ENCODE results near the gene NUMBL.
"Not testable (repeated sequence)": the region's sequence is repeated elsewhere in the genome, so short reads cannot be mapped to it uniquely, and the experiment has no call there.

Gene NUMBL

GRCh38 chr19:40690050-40690692 lies at the start of gene NUMBL:
Gene NUMBL, minus strand, starts transcription at chr19:40690651. Its CDS starts 168 bp downstream, at chr19:40690483.
- DNase-seq (ENCODE audit: low read depth in 2 of 2, low spot score in 1 of 2): no peak

GRCh38 chr19:40739030-40739839 lies 48.8 kb upstream of the NUMBL start:
- no peak for DNase-seq (ENCODE audit: low read depth in 2 of 2, low spot score in 1 of 2)

GRCh38 chr19:40737102-40737644 lies 46.7 kb upstream of the NUMBL start:
- no peak for DNase-seq (ENCODE audit: low read depth in 2 of 2, low spot score in 1 of 2)

GRCh38 chr19:40736661-40737060 lies 46.2 kb upstream of the NUMBL start:
- no peak for DNase-seq (ENCODE audit: low read depth in 2 of 2, low spot score in 1 of 2)

- DNase-seq (ENCODE audit: low read depth in 2 of 2, low spot score in 1 of 2): no peak
These were observed 44.7 kb upstream of the NUMBL start for GRCh38 chr19:40735013-40735771.

GRCh38 chr19:40733149-40733548 lies 42.7 kb upstream of the NUMBL start:
- no peak for DNase-seq (ENCODE audit: low read depth in 2 of 2, low spot score in 1 of 2)

- DNase-seq (ENCODE audit: low read depth in 2 of 2, low spot score in 1 of 2): not testable (repeated sequence)
These were observed 41.9 kb upstream of the NUMBL start for GRCh38 chr19:40732304-40732703.

GRCh38 chr19:40730065-40730464 lies 39.6 kb upstream of the NUMBL start:
- DNase-seq (ENCODE audit: low read depth in 2 of 2, low spot score in 1 of 2): not testable (repeated sequence)

- no peak for DNase-seq (ENCODE audit: low read depth in 2 of 2, low spot score in 1 of 2)
These were observed 35.8 kb upstream of the NUMBL start for GRCh38 chr19:40726279-40726678.

GRCh38 chr19:40724855-40725254 lies 34.4 kb upstream of the NUMBL start:
- no peak for DNase-seq (ENCODE audit: low read depth in 2 of 2, low spot score in 1 of 2)

GRCh38 chr19:40724315-40724714 lies 33.9 kb upstream of the NUMBL start:
- DNase-seq (ENCODE audit: low read depth in 2 of 2, low spot score in 1 of 2): no peak

- DNase-seq (ENCODE audit: low read depth in 2 of 2, low spot score in 1 of 2): no peak
These were observed 33.3 kb upstream of the NUMBL start for GRCh38 chr19:40723661-40724254.

- no peak for DNase-seq (ENCODE audit: low read depth in 2 of 2, low spot score in 1 of 2)
These were observed 31.6 kb upstream of the NUMBL start for GRCh38 chr19:40721936-40722661.

- no peak for DNase-seq (ENCODE audit: low read depth in 2 of 2, low spot score in 1 of 2)
These were observed 30.7 kb upstream of the NUMBL start for GRCh38 chr19:40721140-40721486.

GRCh38 chr19:40719414-40719894 lies 29.0 kb upstream of the NUMBL start:
- no peak for DNase-seq (ENCODE audit: low read depth in 2 of 2, low spot score in 1 of 2)

- DNase-seq (ENCODE audit: low read depth in 2 of 2, low spot score in 1 of 2): no peak
These were observed 28.4 kb upstream of the NUMBL start for GRCh38 chr19:40718774-40719391.

GRCh38 chr19:40717880-40718773 lies 27.7 kb upstream of the NUMBL start:
- DNase-seq (ENCODE audit: low read depth in 2 of 2, low spot score in 1 of 2): no peak

GRCh38 chr19:40717325-40717879 lies 27.0 kb upstream of the NUMBL start:
- no peak for DNase-seq (ENCODE audit: low read depth in 2 of 2, low spot score in 1 of 2)

Measured in stimulated activated CD8-positive, alpha-beta memory T cell treated with anti-CD3 and anti-CD28 coated beads, Interleukin-4, amount 100 ng/mL, for 1 hour (primary cell).